GM19023 (cell line): ENCODE data around the gene DTNA.

Experiments
- ATAC-seq: cut with Tn5 transposase; IDR thresholded peaks from one replicate; pipeline ENCODE4 v1.9.1; 2021; ENCODE audit warnings: mild to moderate bottlenecking, moderate library complexity; ENCODE audit not compliant: unreplicated experiment

Gene DTNA

DNA sequence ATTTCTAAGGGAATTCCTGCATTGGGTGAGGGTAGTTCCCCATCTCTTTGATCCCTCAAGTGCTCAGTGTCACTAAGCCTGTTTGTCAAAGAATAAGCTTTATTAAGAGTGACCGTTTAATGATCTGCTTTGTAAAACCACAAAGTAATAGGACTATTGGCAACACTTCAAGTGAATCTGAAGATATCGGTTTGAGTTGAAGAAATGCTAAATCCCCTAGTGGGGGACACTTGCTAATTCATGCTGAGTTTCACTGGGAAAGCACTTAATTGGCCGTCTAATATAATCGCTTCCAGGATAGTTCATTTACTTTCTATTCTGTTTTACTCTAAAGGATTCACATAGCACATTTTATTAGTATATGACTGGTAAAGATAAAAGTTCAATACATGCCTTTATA is 54.4 kb downstream of the DTNA start:
- no peak for ATAC-seq

DNA sequence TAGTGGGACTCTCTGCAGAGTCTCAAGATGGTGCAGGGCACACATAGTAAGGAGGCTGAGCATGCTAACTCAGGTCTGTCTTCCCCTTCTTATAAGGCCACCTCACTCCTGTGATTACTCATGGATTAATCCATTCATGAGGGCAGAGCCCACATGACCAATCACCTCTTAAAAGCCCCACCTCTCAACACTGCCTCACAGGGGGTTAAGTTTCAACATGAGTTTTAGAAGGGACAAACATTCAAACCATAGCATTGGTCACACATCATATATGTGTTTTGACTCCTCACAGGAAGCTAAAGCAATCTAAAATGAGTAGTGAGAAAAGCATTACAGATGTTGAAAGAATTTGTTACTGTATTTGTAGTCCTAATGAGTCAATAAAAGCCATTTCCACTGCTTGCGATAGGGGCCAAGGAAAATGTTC is 57.5 kb downstream of the DTNA start:
- ATAC-seq = no peak

GRCh38 chr18:34771958-34772357 is 61.9 kb downstream of the DTNA start:
- ATAC-seq = no peak

GRCh38 chr18:34772887-34773286 is 62.8 kb downstream of the DTNA start:
- ATAC-seq = no peak

DNA sequence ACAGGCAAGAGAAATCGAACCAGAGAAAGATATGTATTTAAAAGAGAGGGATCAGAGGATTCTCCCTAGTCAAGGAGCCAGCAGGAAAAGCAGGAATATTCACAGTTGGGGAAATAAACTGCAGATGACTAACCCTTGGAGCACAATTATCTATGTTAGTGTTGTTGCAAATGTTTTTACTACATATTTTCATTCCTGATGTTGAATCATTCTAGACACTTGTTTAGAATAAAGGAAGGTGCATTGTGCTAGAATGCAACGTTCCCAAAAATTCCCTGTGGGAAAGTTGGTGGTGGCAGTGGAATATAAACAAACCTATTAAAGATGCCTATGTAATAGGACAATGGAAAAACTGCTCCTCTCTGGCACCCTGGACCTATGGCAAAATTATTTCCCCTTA is 63.3 kb downstream of the DTNA start:
- no peak for ATAC-seq

GRCh38 chr18:34773961-34774766 is 64.1 kb downstream of the DTNA start:
- ATAC-seq = no peak

- ATAC-seq = no peak
These were observed 65.4 kb downstream of the DTNA start for GRCh38 chr18:34775461-34775860.

DNA sequence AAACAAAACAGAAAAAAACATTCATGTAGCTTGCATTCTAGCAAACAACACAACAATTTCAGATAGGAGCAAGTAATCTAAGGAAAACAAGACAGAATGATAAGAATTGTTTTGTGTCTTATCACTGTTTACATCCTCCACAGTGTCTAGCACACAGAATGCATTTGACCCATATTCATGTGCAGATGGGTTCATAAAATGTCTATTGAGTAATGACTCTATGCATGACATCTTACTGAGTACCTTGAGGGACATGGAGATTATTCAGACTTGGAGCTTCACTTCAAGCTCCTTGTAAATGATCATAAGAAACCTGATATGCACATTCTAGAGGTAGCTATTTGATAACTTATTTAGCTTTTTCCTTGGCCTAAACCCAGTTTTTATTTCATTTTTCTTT is 69.0 kb downstream of the DTNA start:
- no peak for ATAC-seq

DNA sequence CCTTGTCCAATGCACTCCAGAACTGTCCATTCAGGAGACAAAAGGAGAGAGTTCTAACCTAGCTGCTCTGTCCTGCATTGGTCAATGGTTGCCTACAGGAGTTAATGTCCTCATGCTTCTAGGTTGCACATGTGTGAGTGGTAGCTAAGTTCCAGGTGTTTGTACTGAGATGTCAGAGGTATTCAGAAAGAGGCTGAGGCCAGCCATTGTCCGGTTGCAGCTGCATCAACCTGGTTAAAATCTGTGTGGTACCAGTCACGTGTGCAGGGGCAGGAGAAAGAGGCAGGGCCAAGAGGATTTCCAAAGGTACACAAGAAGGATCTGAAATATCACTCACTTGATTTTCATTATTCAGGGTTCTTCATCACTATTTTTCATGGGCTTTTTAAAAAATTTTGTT is 70.8 kb downstream of the DTNA start:
- ATAC-seq = no peak

DNA sequence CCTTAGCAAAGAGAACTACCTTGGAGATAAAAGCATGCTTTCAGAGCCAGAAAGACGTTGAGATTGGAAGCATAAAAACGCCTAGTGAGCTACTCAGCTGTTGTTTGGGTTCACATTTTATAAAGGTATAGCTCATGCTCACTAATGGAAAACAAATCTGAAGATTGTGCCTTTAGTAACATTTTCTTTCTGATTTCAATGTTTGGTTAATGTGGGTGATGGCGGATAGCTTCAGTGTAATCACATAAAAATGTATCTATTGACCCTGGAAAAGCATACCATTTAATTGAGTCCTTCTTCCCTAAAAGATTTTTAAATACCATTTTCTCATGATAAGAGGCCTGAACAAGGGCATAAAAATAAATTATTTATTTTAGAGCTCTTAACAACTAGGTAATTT is 73.4 kb downstream of the DTNA start:
- ATAC-seq = no peak

DNA sequence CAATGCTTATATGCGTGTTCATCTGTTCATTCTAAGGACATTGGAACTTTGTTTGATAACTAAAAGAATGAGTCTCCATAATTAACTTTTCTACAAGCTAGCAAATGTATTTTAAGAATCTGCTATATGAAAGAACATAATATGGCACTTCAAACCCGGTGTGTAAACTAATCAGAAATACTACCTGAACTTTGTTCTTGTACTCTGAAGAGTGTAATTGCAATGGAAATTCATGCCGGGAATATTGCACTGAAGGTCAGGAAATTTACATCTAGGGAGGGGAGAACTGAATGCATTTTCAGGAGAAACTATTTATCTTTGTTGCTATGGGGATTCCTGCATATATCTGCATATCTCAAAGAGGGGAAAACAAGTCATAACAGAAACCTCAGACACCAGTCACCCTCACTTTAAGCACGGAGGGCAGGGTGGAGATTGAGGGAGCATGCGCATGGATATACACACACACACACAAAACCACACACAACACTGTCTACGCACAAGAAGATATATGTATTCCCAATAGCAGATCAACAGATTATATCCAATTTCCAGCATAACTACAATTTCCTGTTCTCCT is 76.2 kb downstream of the DTNA start:
- no peak for ATAC-seq

DNA sequence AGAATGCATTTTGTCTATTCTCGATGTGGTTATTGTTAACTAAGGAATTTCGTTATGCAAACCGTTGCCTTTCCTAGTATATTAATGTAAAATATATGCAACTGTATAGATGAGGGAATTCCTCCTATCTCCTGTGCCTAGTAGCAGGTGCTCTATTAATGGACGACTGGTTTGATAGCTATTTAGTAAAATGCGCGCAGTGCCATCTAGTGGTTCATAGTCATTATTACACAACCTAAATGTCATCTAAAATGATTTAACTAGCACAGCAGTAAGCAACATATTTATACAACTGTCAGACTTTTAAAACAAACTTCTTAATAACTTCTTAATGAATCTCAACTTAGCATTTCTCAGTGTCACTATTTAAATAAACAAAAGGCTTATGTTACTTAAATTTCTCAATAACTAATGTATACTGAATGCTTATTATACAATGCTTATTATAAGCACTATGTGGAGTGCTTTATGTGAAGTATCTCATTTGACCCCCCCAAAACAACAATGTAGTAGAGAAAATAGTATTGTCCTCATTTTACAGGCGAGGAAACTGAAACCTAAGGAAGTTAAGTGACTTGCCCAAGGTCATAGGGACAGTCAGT is 77.9 kb downstream of the DTNA start:
- peak; percentile 72 for ATAC-seq

DNA sequence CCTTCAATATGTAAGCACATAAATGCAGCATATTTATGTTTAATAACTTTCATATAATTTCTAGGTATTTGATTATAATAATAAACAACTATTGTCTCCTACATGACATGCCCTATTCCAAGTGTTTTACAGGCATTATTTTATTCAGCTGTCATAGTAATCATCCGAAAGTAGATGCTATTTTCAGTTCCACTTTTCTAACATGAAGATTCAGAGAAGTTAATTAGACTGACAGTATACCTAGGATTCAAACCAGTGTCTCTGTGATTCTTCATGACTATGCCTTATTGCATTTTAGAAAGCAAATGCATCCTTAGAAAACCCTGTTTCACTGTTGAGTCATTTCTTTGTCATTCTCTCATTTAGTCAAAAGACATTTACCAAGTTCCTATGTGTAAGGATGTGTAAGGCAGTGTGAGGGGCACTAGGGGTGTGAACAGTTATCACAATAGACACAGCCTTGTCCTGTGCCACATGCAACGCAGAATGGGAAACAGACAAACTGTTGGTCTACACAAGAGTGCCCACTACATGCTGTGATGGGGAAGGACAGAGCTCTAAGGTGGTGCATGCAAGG is 79.8 kb downstream of the DTNA start:
- ATAC-seq = no peak

GRCh38 chr18:34794348-34794747 is 84.2 kb downstream of the DTNA start:
- ATAC-seq = no peak

GRCh38 chr18:34795070-34795732 is 85.1 kb downstream of the DTNA start:
- no peak for ATAC-seq

DNA sequence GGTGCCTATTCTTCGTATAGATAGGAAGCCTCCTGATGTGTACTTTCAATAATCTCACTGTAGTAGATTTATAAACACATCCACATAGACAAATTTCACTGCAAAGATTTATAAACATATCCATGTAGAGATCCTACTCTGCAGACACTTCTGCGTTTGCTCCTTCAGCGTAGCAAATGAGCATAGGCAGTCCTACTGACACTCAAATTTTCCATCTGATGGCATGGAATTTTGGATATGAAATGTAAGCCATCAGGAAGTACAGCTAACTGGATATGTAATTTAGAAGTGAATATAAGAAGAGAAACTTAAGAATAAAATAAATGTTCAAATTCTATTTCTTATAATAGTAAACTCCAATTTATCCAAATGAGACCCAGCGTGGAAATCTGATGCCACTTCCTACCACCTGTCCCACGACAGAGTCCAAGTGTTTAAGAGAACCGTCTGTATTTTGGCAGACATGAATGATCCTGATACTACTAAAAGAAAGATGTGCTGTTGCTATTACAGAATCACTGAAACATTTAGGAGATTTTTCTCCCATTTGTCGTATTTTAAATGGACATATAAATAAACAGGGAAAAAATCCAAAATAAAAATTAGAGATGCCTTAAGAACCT is 86.0 kb downstream of the DTNA start:
- ATAC-seq = no peak

GRCh38 chr18:34799291-34799690 is 89.2 kb downstream of the DTNA start:
- no peak for ATAC-seq

DNA sequence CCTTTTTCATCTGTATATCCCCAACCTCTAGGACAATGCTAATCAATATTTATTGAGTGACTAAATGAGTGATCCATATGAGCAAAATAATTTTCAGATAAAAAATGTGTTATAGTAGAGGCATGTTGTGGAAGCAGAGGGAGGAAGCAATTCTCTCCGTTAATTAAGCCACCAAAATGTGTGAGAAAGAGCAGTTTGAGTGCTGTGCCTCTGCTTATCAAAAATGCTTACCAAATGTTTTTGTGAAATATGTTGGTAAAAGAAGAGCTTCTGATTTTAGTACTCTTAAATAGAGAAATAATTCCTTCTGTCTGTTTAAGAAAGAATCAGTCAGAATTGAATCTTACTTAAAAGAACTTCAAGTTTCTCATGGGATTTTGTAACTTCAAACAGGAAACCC is 90.3 kb downstream of the DTNA start:
- ATAC-seq = no peak

GRCh38 chr18:34801774-34802173 is 91.7 kb downstream of the DTNA start:
- ATAC-seq = no peak

DNA sequence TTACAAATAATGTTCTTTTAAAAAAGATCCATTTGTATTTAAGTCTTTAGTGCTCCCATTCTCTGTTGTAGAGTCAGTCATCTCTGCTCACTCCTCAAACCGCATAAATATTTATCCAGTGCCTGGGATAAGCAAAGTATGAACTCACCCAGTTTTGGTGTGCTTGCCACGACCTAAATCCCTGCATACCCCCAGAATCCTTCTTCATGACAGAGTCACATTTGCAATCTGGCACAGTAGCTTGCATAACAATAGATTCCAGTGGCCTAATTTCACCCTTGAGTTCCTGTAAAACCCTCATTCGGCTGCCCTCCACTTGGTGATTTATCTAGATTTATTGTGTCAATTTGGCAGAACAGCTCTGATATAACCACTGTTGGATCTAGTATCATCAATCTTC is 92.9 kb downstream of the DTNA start:
- ATAC-seq = no peak

DNA sequence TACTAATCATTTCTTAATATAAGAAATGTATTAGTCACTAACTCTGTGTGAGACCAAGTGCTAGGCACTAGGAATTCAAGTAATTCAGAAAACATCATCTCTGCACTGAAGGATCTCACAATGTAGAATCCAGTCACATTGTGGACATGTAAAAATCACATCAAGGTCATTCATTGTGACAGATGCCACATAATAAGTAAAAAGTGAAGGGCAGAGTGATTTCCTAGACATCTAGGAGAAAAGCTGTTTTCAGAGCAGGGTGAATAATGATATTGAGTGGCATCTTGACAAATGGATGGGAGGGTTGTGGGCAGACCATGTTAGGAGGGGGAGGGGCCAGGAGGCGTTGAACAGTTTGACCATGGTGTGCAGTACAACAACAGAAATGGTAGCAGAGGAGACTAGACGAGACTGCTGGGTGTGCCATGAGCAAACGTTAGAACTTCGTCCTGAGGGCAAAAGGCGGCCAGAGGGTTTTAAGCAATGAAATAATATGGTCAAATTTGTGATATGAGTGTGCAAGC is 93.8 kb downstream of the DTNA start:
- no peak for ATAC-seq
